Cortex of kidney (tissue), 1 donor: Measurements from ENCODE around the gene OCA2.

Source experiments
- DNase-seq: peaks from one replicate; lab custom pipeline; 2025; lab: John Stamatoyannopoulos, UW

The OCA2 gene

DNA sequence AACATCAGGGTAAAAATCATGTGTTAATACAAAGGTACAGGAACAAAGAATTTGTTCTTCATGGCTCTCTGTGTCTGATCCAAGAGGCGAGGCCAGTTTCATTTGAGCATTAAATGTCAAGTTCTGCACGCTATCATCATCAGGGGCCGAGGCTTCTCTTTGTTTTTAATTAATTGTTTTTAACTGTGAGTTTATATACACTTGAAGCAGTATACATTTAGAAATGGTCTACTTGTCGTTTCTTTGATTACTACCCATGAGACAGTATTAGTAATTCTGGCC is 21.2 kb upstream of the OCA2 start:
- DNase-seq: no peak

DNA sequence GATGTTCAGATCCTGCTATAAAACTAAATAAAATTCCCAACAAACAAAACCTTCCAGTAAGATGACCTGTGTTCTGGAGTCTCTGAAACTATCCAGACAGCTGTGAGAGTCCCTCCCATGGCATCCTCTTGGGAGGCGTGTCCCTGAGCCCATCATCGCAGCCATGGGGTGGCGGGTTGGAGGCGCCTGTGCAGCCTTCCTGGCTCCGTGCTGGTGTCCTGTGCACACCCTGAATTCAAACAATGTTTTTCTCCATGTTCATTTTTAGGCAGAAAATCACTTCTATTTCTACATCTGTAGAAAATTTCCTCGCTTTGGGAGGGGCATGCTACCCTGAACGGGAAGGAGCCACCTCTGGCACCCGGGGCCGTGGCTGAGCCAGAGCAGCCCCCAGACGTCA is 19.4 kb upstream of the OCA2 start:
- DNase-seq: no peak

DNA sequence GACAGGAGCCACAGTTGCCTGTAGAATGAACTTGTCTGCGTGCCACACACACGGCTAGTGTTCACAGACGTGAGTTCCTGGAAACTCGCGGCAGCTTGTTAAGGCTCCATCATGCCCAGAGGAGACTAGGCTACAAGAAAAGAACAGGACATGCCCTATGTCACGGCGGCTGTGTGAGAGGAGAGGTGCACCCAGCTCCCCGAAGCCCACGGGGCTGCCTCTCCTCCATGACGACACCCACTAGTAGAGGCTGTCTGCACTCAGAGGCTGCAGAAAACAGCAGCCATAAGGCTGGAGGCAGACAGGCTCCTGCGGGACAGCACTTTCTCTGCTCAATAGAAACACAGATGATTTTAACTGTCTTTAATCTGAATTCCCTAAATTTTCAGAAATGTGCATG is 19.0 kb upstream of the OCA2 start:
- no peak for DNase-seq

DNA sequence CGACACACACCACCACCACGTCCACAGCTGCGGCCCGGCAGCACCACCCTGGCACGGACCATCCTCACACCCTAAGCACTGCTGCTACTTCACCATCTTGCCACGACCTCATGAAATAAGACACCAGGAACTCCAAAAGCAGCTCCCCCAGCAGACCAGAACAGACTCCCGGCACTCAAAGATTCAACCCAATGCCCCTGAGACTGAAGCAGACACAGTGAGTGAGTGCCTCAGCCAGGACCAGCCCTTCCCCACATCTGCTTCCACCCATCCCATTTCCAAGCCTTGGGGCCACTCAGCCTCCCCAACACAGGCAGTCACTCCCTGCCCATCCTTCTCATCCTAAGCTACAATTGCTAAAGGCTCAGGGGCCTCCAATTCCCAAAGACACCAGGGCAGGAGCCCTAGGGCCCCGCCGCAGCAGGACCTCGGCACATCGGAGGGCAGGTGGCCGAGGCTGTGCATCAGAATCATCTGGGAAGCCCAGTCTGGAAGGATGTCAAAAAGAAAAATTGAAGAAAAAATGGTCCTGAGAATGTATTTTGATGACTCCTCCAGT is 18.4 kb upstream of the OCA2 start:
- DNase-seq: no peak

DNA sequence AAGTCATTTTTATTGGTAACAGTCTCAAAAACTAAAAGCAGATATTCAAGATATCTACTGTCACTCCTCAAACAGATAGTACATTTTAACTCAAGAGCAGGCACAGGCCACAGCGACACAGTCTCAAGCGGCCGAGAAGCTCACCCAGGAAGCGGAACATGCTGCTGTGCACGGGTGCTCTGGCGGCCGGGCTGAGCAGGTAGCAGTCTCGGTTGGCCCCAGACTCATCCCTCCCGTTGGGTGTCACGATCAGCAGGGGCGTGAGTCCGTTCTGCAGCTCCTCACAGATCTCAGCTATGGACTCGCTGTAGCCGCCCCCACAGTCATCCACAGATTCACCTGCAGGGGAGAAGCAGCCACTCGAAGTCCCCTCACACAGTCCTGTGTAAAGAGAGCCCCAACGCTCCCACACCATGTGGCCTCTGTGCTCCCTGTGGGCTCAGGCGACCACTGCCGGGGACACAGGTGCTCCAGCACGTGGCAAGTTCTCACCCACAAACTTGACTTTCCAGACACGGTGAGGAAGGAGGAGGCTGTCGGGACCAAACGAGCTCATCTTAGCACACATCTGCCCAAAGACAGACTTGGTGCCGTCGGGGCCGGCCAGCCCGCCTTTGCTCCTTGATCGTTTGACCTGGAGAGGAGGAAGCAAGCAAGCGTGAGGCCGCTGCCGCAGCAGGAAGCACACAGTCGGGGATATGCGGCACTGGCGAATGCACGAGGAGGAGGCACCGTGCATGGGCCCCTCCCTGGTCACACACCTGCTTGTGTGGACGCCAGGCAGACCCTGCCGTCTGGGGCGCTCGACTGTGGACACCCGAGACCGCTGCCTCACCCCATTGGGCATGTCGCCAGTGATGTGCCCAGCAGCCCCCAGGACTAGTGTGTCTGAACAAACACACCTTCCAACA is 17.7 kb upstream of the OCA2 start:
- no peak for DNase-seq

DNA sequence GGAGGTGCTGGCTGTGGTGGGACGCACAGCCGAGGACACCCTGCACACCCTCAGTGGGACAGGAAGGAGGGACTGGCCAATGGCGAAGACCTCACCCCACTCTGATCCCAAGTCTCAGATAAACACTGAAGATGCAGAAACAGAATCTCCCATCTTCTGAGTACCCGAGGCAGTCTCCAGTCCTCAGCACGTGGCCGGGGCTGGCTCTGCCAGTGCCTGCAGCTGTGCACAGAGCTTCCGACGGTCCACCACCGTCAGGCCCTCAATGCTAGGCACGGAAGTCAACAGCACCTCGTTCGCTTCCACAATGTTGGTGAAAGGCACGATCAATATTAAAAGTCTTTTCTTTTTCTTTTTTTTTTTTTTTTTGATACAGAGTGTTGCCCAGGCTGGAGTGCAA is 16.8 kb upstream of the OCA2 start:
- no peak for DNase-seq

DNA sequence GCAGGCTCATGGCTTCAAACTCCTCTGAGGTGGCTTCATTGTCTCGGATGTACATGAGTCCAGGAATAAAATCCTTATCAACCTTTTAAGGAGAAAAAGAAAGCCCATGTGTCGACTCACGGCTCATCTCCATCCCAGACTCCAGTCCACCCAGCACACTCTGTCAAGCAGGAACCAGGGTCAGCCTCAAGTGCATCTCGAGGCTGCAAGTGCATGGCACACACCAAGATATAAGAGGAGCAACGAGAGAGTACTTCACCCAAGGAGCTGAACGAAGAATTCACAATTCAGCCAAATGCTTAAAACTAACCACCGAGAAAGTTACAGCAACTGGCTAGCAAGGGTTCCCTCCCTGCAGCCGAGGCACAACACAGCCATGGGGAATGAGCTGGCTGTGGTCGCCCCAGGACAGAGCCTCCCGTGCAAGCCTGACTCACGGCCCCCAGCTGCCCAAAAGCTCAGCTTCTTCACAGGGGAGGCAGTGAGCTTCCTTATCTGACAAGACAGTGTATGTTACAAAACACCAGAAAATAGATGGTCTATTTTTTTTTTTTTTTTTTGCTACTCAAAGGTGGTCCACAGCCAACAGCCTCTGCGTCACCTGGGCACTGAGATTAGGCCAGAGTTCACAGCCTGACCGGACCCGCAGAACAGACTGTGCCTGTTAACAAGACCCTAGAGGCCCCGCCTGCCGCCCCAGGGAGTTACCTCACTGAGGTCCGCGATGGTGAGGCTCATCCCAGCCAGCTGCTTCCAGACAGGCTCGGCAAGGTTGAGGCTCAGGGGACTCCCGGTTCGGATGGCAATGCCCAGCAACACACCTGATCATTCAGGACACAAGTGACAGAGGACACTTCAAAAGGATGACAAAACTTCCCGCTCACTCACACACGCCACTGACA is 15.9 kb upstream of the OCA2 start:
- DNase-seq: no peak

DNA sequence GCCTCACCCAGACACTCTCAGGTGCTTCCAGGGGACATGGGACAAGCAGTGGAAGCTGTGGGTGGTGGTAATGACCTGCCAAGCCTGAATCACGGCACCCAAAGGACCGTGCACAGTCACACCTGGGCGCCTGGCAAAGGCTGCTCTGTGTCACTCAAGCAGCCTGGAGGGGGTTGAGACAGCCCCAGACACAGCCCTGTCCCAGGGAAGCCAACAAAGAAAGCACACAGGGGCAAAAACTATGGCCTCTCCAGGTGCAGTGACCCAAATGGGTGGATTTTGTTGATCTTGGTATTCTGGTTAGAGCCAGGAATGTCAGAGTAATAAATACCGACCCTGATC is 15.0 kb upstream of the OCA2 start:
- no peak for DNase-seq

DNA sequence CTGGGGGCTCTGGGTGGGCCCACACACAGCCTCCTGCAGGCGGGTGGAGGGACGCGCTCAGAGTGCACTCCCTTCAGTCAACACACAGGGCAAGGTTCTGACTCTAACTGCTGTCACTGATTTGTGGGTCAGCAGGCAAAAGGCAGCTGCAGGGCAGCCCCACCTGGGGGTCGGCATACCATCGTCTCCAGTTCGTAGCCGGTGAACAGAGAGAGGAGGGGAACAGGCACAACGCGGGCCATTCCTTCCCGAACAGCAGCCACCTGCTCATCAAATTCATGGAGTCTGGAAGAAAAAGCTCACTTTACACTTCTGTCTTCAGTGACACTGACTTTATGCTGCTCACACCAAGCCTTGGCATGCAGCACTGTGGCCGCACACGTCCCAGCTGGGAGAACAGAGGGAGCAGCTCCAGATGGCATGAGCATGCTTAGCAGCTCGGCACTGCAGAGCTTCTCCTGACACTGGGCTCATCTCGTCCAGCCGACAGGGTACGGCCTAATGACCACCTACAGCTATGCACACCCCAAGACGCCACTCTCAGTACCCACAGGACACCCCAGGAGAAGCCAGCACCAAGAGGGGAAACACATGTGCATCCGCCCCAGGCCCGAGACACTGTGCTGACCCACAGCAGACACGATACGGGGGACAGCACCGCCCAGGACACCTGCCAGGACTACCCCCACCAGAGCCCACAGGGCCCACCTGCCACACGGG is 14.4 kb upstream of the OCA2 start:
- no peak for DNase-seq

DNA sequence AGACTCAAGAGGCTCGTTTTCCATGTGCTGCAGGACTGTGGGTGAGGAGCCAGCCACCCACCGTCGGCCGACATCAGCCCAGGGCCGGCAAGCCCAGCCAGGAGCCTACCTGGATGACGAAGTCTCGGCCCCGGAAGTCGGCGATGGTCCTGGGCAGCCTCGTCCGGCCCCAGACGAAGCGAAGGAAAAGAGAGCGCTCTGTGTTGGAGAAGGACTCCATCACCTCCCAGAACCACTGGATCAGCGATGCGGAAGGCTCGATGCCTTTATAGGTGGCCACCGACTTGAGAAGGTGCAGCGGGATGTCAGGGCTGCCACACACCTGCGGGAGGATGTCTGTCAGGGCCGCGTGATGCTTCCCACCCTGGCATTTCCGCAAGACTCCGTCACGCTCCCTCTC is 13.8 kb upstream of the OCA2 start:
- DNase-seq: no peak

DNA sequence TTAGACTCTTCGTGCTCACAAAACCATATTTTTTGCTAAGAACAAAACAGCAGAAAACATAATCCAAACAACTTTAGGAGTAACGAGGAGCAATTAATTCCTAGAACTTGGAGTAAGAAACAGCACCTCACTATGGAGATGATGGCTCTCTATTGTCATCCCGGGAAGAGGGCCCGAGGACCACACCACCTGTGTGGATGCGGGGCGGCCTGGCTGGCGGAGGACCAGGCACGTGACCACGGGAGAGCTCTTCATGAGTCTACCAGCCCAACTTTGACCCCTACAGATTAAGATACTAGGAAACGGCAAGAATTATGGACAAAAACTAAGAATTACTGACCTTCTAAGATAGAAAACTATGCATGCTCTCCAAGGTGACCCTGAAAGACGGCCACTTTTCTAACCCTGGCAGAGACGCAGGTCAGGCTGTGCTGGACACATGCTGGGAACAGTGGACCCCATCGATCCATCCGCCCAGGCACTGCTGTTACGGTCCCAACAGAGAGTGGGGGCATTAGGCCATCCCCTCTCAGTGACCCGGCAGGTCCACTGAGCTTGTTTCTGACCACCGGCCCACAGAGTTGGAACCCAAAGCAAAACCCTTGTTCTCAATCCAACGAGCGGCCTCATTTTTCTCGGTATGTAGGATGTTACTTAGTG is 13.1 kb upstream of the OCA2 start:
- DNase-seq: no peak

DNA sequence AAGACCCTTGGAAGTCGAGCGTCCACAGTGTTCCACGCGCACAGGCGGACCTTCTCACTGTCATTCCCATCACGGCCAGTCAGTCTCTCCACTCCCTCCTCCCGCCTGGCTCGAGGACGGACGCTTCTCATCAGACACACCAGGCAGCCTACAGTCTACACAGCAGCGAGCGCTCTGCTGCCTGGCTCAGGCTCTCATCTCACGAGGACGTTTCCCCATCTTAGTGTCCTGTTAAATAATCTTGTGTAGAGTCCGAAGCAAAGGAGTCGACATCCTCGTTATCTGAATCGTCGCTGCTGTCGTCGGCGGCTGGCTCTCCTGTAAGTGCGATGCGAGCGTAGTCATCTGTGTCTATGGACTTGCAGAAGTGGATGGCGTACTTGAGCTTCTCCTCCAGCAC is 12.4 kb upstream of the OCA2 start:
- no peak for DNase-seq

DNA sequence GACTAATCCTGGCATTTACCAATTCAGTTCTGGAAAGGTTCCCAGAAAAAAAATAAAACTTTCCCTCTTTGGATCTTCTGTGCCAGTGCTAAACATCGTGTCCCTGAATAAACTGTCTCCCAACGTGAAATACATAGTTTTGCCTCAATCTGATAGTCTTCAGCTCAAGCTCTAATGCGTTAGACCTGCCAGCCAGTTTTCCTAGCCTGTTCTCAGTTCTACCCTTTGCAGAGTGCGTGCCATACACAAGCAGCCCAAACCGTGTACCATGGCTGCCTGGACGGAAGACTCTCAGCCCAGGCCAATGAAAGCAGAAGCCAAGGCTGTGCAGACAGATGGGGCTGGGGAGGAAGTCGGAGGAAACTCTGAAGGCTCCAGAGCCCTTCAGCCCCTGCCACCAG is 11.4 kb upstream of the OCA2 start:
- no peak for DNase-seq

DNA sequence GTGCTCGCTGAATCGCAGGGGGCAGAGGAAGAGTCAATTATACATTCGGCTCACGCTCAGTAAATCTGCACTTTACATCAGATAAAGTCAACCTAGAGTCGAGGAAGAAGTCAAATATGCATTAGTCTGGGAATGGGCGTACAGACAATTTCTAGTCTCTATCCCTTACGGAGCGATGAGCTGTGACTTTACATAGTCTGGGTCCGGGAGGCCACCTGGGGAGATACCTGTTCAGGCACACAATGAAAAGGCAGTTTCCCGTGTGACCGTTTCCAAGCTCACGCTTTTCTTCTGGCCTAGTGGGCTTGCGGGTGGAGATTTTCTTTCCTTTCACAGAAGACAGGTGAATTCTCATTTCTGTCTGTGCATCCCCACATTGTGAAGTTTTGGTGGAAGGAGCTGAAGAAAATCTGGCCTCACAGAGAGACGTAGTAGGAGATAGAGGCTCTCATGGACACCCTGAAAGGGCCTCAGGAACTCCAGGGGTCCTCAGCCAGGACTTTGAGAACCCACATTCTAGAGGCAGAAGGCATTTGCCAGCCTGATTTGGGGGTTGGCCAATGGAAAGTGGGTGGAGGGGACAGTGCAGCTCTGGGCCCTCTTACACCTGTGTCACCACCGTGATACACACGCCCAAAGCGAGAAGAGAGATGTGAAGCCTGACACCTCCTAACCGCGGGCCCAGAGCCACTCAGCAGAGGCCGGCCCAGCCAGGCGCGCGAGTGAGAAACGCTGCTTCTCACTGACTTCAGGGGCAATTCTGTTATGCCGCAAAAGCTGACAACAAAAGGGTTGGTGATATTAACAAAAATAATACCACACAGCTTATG is 10.7 kb upstream of the OCA2 start:
- no peak for DNase-seq

DNA sequence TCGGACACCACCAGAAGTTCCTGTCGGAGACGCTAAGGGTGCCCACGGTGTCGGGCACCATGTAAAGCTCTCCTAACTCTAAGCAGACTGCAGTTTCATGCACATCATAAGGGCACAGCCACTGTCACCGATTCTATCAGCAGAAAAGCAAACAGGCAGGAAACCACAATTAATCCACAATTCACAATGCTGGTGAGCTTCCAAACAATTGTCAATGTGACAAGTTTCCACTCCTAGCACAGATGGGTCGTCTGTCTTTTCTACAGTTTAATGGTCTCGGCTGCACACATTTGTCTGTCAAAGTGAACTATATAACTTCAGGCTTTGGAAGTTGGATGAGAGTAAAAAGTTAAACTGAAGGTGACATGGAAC is 8.8 kb upstream of the OCA2 start:
- no peak for DNase-seq

DNA sequence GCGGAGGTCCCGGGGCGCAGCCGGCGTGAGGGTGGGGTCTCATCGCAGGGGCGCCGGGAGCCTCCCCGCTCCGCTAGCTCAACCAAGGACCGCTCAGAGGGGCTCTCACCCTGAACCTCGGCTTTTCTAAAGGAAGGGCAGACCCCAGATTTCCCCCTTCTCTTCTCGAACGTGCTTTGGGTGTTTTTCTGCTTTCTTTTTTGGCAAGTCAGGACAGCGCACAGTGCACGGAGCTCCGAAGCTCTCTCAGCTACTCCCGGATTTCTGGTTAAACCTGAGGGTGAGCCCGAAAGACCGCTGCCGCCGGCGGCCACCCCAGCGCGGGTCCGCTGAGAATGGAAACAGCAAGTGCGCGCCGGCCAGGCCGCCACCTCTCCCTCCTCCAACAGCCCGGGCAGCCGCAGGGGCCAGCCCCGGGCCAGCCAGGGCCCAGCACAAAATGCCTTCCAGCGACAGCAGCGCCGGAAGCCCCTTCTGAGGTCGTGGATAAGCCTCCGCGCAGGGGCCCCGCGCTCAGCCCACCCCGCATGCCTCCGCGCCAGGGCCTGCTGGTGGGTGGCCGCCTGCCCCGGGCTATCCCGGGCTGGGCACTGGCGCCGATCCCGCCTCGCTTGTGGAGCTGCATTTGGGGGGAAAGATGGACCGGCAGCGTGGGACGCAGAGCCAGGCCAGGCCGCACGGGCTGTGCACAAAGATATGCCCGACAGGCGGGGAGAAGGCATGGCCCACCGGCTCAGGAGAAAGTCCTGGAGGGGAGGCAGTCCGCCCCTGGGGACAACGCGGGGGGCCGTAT is 8.2 kb upstream of the OCA2 start:
- DNase-seq: no peak

DNA sequence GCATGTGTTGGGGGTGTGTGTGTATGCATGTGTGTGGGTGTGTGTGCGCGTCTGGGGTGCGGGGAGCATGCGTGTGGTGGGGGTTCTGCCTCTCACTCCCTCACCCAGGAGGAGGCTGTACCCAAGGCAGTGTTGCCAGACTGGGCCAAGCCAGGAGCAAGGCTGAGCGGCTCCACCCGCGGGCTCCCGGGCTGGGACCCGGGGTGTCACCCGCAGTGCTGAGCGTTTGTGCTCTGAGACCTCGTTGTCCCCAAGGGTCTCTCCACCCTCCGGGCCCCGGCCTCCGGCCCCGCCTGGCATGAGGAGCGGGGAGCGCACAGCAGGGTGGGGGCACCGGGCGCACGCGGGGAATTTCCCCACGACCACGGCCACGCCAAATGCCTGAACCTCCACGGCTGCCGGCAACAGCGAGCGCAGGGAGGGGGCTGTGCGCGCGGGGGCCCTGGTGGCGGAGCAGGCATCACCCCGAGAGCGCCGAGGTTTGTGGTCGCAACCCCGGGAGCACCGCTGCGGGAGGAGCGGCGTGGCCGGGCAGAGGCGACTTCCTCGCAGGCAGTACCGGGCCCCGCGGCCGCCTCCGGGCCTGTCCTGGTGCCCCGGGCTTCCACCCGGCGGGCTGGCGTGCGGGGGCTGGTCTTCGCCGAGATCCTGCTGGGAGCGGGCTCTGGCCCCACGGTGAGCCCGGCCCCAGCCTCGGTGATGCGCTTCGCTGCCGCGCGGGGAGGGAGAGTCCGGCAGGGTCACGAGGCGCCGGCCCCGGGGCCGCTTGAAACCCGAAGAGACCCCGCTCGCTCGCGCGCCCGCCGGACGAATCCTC is 7.4 kb upstream of the OCA2 start:
- DNase-seq: no peak

DNA sequence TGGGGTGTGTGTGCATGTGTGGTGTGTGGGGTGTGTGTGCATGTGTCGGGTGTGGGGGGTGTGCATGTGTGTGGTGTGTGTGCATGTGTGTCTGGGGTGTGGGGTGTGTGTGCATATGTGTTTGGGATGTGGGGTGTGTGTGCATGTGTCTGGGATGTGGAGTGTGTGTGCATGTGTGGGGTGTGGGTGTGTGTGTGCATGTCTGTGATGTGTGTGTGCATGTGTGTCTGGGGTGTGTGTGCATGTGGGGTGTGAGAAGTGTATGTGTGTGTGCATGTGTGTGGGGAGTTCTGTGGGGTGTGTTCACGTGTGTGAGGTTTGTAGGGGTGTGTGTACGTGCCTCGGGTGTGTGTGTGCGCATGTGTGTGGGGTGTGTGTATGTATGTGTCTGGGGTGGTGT is 6.7 kb upstream of the OCA2 start:
- no peak for DNase-seq

DNA sequence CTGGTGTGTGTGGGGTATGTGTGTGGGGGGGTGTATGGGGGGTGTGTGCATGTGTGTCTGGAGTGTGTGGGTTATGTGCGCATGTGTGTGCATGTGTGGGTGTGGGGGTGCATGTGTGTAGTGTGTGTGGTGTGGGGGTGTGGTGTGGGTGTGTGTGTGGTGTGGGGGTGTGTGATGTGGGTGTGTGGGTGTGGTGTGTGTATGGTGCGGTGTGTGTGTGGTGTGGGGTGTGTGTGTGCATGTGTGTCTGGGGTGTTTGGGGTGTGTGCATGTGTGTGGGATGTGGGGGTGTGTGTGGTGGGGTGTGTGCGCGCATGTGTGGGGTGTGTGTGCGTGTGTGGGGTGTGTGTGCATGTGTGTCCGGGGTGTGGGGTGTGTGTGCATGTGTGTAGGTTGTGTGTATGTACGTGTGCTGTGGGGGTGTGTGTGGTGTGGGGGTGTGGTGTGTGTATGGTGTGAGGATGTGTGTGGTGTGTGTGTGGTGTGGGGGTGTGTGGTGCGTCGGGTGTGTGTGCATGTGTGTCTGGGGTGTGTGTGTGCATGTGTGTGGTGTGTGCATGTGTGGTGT is 6.2 kb upstream of the OCA2 start:
- DNase-seq: no peak
